Fibroblast of skin of back (primary cell): ENCODE data around the gene PLCB2. TPM values are rescaled to one million over a fixed set of nuclear protein-coding genes. Genes with fewer than 3 reads are reported as not detected.

Source experiments
- DNase-seq: peaks from one replicate; pipeline ENCODE4 v3.0.0-alpha.2; 2013
- polyA plus RNA-seq, 2 experiments: library from polyadenylated mRNA; unstranded; fragments of 120-200 nt; gene quantifications; one replicate each; pipeline ENCODE4 v1.2.1, GENCODE V29; 2013; ENCODE audit not compliant: insufficient read length in 2 of 2

PLCB2 gene
- 1.3 TPM for polyA plus RNA-seq (2013, experiment 1 of 2; ENCODE audit: insufficient read length)
- polyA plus RNA-seq (2013, experiment 2 of 2; ENCODE audit: insufficient read length) = 1.5 TPM

- DNase-seq = no peak
Measured at GRCh38 chr15:40307421-40308211, at the start of gene PLCB2. PLCB2 (minus strand) TSS chr15:40307935; CDS start chr15:40307672, 263 bp downstream.

- no peak for DNase-seq
Measured at GRCh38 chr15:40357246-40357645, 49.5 kb upstream of the PLCB2 start.

DNA sequence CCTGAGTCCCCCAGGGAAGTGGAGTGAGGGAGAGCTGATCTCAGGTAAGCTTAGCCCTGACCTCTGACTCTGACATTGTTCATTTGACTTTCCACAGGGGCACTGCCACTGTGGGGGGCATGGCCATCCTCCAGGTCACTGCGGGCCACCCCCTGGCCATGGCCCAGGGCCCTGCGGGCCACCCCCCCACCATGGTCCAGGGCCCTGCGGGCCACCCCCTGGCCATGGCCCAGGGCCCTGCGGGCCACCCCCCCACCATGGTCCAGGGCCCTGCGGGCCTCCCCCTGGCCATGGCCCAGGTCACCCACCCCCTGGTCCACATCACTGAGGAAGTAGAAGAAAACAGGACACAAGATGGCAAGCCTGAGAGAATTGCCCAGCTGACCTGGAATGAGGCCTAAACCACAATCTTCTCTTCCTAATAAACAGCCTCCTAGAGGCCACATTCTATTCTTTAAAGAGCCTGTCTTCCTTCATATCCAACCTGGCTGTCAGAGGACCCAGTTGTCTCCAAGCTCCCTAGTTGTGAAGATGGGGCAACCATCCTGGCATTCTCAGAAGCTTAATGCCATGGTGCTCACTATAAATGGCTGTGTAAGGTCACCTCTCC lies 48.3 kb upstream of the PLCB2 start:
- no peak for DNase-seq

DNA sequence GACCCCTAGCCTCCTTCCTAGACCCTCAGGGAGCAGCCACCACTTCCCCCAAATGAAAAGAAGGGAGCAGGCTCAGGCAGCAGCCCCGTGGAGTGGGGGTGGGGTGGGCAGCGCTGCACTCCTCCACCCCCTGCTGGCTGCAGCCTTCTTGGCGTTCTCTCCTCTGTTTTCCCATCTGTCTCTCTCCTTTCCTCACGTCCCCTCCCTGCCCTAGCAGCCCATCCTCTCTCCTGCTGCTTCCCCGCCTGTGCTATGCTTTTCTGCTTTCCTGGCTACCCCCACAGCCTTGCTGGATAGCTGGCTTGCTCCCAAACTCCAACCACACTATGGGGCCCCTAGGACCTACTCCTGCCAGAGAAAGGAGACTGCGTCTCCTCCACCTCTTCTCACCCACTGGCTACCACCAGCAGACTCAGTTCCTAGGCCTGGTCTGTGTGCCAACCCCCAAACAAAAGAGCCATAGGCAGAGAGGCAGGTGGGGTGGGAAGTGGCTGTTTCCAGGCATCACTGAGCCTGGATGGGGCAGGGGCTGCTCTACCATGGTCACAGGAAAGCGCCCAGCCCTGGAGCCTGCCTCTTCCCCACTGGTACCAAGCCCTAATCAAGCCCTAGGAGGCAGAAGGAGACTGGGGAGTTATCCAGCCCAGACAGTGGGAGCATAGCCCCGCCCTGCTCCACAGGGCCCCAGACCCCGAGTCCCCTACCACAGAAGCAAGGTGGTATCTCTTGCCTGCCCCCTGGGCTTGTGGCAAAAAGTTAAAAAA lies 46.9 kb upstream of the PLCB2 start:
- DNase-seq = peak; percentile 70

DNA sequence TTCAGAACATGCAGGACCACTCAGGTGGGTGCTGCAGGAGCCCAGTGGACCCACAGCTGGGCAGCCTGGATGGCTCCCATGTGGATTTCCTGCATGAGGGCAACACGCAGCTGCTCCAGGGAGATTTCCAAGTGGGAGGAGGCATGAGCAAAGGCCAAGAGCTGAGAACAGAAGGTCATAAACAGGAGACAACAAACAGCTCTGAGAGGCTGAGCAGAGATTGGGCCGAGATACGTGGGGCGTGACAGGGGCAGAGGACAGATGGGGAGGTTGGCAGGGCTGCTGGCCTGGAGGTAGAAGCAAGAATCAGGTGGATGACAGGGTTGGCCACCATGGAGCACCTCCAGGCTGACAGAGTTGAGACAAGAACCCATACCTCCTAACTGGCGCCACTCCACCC lies 46.0 kb upstream of the PLCB2 start:
- DNase-seq = no peak

DNA sequence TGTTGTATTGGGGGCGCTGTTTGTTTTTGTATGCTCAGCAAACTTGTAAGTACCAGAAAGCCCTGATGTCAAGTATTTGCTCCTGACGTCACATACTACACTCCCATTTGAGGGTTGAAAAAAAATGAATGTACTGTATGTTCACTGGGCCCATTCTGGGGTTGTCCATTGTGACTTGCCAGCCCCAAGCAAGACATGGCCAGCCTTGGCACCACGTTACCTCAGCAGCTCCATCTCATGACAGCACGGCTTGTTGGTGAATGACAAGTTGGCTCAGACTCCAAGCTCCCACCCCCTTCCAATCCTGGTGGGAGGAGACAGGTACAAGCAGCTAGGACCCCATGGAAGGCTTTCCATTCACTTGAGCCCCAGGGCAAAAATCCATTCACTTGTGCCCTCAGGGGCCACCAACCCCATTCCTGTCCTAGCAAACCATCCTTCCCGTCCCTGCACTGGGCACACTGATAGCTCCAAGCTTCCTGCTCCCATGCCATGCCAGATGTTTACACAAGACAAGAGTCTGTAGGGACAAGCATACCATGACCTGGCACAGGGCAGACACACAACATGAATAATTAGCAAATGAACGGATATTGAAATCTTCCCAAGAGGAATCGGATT lies 44.7 kb upstream of the PLCB2 start:
- no peak for DNase-seq

GRCh38 chr15:40349163-40349562 lies 41.4 kb upstream of the PLCB2 start:
- DNase-seq = no peak

GRCh38 chr15:40348474-40348870 lies 40.7 kb upstream of the PLCB2 start:
- DNase-seq = no peak

DNA sequence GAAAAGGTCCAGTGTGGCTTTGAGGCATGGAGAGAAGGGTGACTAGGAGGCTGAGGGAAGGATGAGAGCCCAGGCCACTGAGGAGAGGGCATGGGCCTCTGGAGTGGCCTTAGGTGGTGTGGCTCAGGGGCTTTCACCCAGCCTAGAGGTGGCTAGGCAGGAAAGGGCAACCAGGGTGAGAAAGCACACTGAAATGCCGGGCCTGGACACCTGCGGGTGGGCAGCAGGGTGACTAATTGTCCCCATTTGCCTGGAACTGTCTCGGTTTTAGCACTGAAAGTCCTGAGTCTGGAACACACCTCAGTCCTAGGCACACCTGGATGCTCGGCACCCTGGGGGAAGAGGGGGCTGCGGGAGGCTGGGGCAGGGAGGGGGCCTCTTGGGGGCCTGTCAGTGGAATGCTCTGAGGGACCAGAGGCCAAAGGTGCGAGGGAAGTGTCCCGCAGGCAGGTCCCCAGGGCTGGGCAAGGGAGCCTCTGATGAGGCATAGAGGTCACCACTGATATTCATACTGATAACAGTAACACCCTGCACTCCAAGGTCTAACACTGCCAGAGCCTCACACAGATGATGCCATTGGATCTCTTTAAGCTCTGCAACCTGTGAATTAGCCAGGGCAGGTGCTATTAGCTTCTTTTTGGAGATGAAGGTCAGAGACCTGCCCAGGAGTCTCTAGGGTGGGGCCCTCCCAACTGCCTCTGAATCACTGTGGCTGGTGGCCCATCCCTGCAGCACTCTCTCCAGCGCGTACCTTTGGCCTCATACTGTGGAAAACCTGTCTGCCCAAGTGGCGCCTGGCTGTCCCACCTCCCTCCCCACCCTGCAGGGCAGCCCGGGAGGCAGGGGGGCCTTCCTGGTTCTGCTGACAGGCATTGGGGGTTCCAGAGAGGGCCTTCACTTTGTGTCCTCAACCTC lies 40.1 kb upstream of the PLCB2 start:
- DNase-seq = no peak

DNA sequence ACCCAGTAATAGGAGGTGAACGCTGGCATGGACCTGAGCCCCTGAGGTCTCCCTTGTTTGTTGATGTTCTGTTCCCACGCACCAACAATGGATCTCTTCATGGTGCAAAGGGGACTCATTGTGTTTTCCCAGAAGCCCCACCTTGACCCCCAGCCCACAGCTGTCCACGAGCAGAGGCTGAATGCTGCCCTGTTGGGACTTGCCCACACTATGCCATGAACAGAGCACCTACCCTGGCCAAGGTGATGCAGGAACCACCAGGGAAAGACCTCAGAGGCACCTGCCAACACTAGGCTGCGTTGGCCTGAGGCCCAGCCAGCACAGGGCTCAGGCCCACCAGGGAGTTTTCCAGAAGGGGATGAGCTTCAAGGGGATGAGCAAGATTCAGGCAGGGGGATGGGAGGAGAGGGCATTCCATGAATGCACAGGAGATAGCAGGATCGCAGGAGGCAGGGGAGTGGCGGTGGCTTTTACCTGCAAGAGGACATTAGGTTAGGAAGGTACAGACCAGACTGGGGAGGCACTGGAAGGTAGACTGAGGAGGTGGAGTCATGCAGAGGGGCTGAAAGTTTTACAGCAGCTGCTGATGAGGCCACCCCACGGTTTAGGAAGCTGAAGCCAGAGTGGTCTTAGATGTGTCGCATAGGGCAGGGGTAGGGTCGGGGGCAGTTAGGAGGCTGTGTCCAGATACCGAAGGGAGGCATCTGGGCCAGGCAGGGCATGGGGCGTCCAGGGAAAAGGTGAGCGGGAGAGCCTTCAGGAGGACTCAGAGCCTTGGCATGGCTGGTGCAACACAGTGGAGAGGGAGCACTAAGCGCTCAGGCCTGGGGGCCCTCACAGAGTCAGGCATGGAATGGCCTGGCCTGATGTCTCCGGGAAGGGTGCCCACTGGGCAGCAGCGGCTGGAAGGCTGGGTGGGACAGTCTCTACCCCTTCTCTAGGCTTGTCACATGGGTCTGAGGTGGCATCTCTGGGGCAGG lies 39.1 kb upstream of the PLCB2 start:
- DNase-seq = no peak

GRCh38 chr15:40345867-40346578 lies 38.3 kb upstream of the PLCB2 start:
- no peak for DNase-seq

DNA sequence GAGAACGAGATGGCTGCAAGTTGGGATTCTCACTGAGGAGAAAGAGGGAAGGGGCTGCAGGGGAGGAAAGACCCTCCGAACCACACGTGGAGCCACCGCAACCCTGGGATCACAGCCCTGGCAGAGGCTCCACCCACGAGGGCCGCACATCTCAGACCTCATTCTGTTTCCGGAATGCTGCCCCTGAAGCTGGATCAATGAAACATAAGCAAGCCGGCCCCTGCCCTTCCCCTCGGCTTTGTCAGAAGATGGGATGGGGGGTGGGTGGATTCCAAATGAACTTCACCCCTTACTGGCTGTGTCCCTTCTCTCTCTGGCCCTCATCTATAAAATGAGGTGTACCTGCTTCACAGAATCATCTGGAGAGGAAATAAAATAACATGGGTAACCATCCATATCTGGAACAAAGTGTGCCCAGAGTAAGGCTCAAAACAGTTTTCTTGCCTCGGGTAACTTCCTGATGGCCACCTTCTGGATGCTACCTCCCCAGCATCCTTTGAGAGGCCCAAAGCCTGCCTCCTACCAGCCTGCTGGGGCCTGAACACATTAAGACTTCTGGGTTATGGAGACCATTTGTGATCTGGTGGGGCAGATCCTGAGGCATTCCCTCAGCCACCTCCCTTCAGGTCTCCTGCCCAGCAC lies 37.6 kb upstream of the PLCB2 start:
- no peak for DNase-seq

GRCh38 chr15:40344631-40345120 lies 36.9 kb upstream of the PLCB2 start:
- peak; percentile 71 for DNase-seq

DNA sequence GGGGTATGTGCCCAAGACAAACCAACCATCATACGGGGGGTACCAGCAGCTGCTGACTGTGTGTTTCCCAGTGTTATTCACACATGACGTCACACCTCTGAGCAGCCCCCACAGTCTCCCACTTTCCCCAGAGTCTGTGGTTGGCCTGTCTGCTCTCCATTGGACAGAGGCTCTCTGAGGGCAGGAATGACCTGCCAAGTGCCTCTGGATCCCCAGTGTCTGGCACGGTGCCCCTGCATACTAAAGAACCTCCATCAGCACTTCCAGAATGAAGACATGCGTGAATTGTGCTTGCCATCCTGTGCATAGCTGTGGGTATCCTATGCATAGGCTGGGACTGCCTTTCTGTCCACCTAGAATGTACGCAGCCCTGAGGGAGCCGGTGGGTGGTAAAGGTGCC lies 36.5 kb upstream of the PLCB2 start:
- peak; percentile 66 for DNase-seq

GRCh38 chr15:40343512-40343911 lies 35.8 kb upstream of the PLCB2 start:
- DNase-seq = peak; percentile 98

- no peak for DNase-seq
Measured at GRCh38 chr15:40342416-40343320, 34.9 kb upstream of the PLCB2 start.

DNA sequence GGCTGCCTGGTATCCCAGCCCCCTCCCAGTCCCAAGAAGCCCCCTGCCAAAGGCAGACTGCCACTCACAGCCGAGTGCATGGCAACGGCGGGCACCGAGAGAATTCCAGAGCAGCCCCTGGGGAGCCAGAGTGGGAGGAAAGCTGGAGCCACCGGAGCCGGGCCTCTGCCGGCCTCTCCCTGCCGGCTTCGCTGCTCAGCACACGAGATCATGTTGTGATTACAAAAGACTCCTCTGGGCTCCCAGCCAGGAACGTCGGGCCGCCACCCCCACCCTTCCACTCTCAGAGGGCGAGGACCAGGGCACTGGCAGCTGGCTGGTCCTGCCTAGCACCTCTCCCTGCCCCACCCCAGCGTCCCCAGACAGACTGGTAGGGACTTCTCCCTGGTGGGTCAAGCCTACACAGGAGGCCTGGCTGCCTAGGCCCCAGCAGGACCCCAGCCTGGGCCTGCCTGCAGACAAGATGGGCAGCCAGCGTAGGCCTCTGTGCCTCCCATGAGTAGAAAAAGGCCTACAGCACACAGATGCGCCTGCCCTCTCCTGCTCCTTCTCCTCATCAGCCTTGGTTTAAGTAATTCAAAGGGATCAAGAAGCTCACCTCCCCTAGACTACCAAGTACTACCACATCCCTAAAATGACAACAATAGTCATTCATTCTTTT lies 33.1 kb upstream of the PLCB2 start, which contains the start of gene CCDC9B:
Gene CCDC9B, minus strand, starts transcription at position 200 of the 661 bp plus-strand sequence. Its CDS starts 120 bp downstream, at position 80.
- DNase-seq = peak; percentile 92
